Endothelial cell (in vitro differentiated cells): ENCODE measurements around the gene VSIR. TPM values are rescaled to one million over a fixed set of nuclear protein-coding genes. Genes with fewer than 3 reads are reported as not detected.
A peak's percentile ranks its signal among the peaks of the same experiment; 100 is the strongest.

Experiments used
- DNase-seq: peaks from one replicate; pipeline ENCODE4 v3.0.0; 2021; ENCODE audit warnings: low spot score
- H3K27ac Mint-ChIP-seq: one replicate; pipeline ENCODE4 v1.8.0; 2021; ENCODE audit warnings: mixed read lengths, inconsistent platforms; ENCODE audit not compliant: unreplicated experiment
- H3K27me3 Mint-ChIP-seq: one replicate; pipeline ENCODE4 v1.8.0; 2021; ENCODE audit warnings: mild to moderate bottlenecking, moderate library complexity, mixed read lengths, inconsistent platforms; ENCODE audit not compliant: unreplicated experiment
- H3K36me3 Mint-ChIP-seq: one replicate; pipeline ENCODE4 v1.8.0; 2021; ENCODE audit warnings: mild to moderate bottlenecking, low read depth, mixed read lengths, inconsistent platforms; ENCODE audit not compliant: unreplicated experiment
- H3K4me1 Mint-ChIP-seq: one replicate; pipeline ENCODE4 v1.8.0; 2021; ENCODE audit warnings: mild to moderate bottlenecking, mixed read lengths, inconsistent platforms; ENCODE audit not compliant: unreplicated experiment
- H3K4me3 Mint-ChIP-seq: one replicate; pipeline ENCODE4 v1.8.0; 2021; ENCODE audit warnings: mild to moderate bottlenecking, mixed read lengths, inconsistent platforms; ENCODE audit not compliant: unreplicated experiment
- H3K9me3 Mint-ChIP-seq: one replicate; pipeline ENCODE4 v1.8.0; 2021; ENCODE audit warnings: mixed read lengths, inconsistent platforms; ENCODE audit not compliant: unreplicated experiment
- total RNA-seq: library from RNA; stranded (reverse); fragmentation: NEBNext Ultra II Directional; extraction: Animal tissue kit (Norgen Biotek cat#: 25700); gene quantifications from one replicate; pipeline ENCODE4 v1.2.1, GENCODE V29; 2021; ENCODE audit not compliant: unreplicated experiment
- TF ChIP-seq, protein P1 (sequence below): fragments of 200-600 bp; sonication (generic); IDR thresholded peaks from one replicate; pipeline ENCODE4 v1.5.0; 2021; ENCODE audit warnings: antibody characterized with exemption; ENCODE audit not compliant: unreplicated experiment

Gene VSIR
- total RNA-seq, 1 donor from 2014 or later: 86.1 TPM

DNA sequence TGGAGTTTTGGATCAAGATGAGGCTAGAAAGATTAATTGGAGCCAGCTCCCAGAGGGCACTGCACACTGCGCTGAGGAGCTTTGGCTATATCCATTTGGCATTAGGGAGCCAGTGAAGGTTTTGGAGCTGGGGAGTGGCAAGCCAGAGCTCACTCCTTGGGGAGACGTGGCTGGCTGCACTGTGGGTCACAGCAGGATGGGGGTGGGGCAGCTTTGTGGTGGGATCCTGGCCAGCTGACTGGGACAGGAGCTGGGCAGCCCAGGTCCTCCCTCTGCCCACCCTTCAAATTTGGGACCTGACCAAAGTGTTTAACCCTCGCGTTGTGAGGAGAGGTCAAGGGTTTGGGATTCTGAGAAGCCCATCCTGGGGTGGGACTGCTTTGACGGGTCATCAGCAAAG, 58.7 kb downstream of the VSIR start:
- H3K27ac Mint-ChIP-seq: no peak overlapping the region
- peaks cover 3% of the 10 kb centered on the region for H3K36me3 Mint-ChIP-seq
- peaks cover 20% of the 10 kb centered on the region for H3K4me1 Mint-ChIP-seq
- TF ChIP-seq, protein P1, sequence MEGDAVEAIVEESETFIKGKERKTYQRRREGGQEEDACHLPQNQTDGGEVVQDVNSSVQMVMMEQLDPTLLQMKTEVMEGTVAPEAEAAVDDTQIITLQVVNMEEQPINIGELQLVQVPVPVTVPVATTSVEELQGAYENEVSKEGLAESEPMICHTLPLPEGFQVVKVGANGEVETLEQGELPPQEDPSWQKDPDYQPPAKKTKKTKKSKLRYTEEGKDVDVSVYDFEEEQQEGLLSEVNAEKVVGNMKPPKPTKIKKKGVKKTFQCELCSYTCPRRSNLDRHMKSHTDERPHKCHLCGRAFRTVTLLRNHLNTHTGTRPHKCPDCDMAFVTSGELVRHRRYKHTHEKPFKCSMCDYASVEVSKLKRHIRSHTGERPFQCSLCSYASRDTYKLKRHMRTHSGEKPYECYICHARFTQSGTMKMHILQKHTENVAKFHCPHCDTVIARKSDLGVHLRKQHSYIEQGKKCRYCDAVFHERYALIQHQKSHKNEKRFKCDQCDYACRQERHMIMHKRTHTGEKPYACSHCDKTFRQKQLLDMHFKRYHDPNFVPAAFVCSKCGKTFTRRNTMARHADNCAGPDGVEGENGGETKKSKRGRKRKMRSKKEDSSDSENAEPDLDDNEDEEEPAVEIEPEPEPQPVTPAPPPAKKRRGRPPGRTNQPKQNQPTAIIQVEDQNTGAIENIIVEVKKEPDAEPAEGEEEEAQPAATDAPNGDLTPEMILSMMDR: no peak
- H3K27me3 Mint-ChIP-seq: peaks cover 9% of the 10 kb centered on the region
- no peak overlapping the region for H3K4me3 Mint-ChIP-seq
- no peak for DNase-seq
- H3K9me3 Mint-ChIP-seq: no peaks in the 10 kb centered on the region

GRCh38 chr10:71714031-71714410, 59.3 kb downstream of the VSIR start:
- H3K27me3 Mint-ChIP-seq: peaks cover 11% of the 10 kb centered on the region
- DNase-seq: no peak
- H3K27ac Mint-ChIP-seq: no peak overlapping the region
- TF ChIP-seq, protein P1: no peak
- no peaks in the 10 kb centered on the region for H3K9me3 Mint-ChIP-seq
- H3K4me1 Mint-ChIP-seq: peaks cover 20% of the 10 kb centered on the region
- peaks cover 3% of the 10 kb centered on the region for H3K36me3 Mint-ChIP-seq
- H3K4me3 Mint-ChIP-seq: no peak overlapping the region

DNA sequence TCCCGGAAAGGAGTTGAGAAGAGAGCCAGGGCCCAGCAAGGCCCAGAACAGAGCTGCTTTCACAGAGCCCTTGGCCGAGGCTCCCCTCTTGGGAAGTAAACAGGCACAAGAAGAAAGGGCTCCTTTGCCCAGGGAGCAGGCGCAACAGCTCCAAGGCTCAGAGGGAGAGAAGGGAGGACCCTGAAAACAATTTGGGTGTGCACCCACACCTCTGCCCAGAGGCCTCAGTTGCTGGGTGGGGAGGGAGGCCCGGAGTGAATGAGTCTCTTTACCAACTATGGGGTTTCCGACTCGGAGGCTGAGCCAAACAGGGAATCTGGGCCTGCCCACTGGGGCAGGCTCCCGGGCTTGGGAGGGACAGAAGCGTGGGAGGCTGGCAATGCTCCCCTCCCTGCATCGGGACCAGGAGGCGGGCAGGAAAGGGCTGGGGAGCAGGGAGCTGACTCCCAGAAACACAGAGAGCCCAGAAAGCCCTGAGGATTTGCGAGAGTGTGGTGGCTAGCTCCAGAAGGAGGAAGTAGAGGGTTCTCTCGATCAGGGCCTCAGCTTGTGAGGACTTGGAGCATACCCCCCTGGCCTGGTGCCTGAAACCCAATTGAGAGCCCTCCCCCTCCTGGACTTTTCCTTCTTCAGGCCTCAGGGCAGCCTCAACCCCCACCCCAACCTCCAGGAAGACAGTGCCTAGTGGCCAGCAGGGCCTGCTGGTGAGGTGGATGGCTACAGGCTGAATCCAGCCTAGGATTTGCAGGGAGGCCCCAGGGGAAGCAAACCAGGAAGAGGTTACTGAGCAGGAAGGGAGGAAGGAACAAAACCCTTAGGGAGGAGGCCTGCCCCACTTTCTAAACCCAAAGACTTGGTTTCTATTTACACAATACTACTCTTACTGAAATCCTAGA, 59.9 kb downstream of the VSIR start:
- Mint-ChIP-seq H3K9me3 (no peaks in the 10 kb centered on the region), H3K36me3 (peaks cover 3% of the 10 kb centered on the region), H3K4me3 (no peak overlapping the region), H3K27me3 (peaks cover 10% of the 10 kb centered on the region), H3K4me1 (peaks cover 20% of the 10 kb centered on the region), H3K27ac (peak overlapping the region; percentile 86)
- DNase-seq: no peak
- TF ChIP-seq, protein P1: no peak

- no peak for DNase-seq
- peaks cover 19% of the 10 kb centered on the region for H3K4me1 Mint-ChIP-seq
- H3K27me3 Mint-ChIP-seq: peaks cover 9% of the 10 kb centered on the region
- peaks cover 3% of the 10 kb centered on the region for H3K36me3 Mint-ChIP-seq
- H3K4me3 Mint-ChIP-seq: no peak overlapping the region
- no peak overlapping the region for H3K27ac Mint-ChIP-seq
- no peaks in the 10 kb centered on the region for H3K9me3 Mint-ChIP-seq
- TF ChIP-seq, protein P1: no peak
Observed at GRCh38 chr10:71712572-71713134, 60.7 kb downstream of the VSIR start.

GRCh38 chr10:71712170-71712569, 61.1 kb downstream of the VSIR start:
- peaks cover 3% of the 10 kb centered on the region for H3K36me3 Mint-ChIP-seq
- peaks cover 20% of the 10 kb centered on the region for H3K4me1 Mint-ChIP-seq
- H3K27ac Mint-ChIP-seq: no peak overlapping the region
- H3K4me3 Mint-ChIP-seq: no peak overlapping the region
- peaks cover 9% of the 10 kb centered on the region for H3K27me3 Mint-ChIP-seq
- TF ChIP-seq, protein P1: no peak
- DNase-seq: no peak
- no peaks in the 10 kb centered on the region for H3K9me3 Mint-ChIP-seq
